ENCODE measurements around the gene COL27A1.

The COL27A1 gene

GRCh38 chr9:114206221-114206789, 51.0 kb downstream of the COL27A1 start:
- no peak overlapping the region for H3K4me3 ChIP-seq (ENCODE audit: low read depth, low read length)
- TF ChIP-seq CTCF (IDR thresholded peaks at IDR 0.05; ENCODE audit: low read depth, low read length), result no peak

DNA sequence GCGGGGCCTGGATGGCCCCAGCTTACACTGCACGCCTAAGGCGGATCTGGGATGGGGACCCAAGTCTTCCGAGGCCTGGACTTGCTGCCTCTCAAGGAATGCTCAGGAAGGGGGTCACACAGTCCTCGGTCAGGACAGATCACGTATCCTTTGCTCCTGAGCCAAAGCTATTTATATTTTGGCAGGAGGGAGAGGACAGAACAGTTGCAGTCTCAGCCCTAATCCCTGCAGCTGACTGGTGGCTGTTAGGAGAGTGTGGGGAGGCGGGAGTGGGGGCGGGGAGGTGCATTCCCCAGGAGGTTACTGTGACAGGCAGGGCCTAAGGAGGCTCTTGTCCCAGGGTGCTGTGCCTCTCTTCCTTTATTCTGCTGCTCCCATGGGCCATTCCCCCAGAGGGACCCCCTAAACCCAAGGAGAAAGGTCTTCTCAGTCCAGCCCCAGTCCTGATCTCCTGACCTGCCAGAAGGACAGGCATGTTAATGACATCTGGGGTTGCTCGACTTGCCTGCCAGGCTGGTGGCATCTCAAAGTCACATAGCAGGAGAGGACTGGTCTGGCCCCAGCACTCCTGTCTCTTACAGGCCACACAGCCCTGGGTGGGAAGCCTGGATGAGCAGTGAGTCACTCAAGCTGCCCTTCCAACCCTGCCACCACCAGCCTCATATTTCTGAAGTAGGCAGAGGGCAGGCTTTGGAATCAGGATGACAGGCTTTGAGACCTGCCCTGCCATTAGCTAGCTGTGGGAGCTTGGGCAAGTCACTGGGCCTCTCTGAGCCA, 51.9 kb downstream of the COL27A1 start:
- no peak overlapping the region for H3K4me3 ChIP-seq (ENCODE audit: low read depth, low read length)
- TF ChIP-seq CTCF (IDR thresholded peaks at IDR 0.05; ENCODE audit: low read depth, low read length), result no peak

GRCh38 chr9:114207845-114208244, 52.5 kb downstream of the COL27A1 start:
- H3K4me3 ChIP-seq (ENCODE audit: low read depth, low read length), result no peak overlapping the region
- no peak for TF ChIP-seq CTCF (IDR thresholded peaks at IDR 0.05; ENCODE audit: low read depth, low read length)

- H3K4me3 ChIP-seq (ENCODE audit: low read depth, low read length), result no peak overlapping the region
- no peak for TF ChIP-seq CTCF (IDR thresholded peaks at IDR 0.05; ENCODE audit: low read depth, low read length)
Observed at GRCh38 chr9:114209151-114209550, 53.8 kb downstream of the COL27A1 start.

GRCh38 chr9:114210136-114210535, 54.8 kb downstream of the COL27A1 start:
- no peak overlapping the region for H3K4me3 ChIP-seq (ENCODE audit: low read depth, low read length)
- no peak for TF ChIP-seq CTCF (IDR thresholded peaks at IDR 0.05; ENCODE audit: low read depth, low read length)

GRCh38 chr9:114210691-114211276, 55.4 kb downstream of the COL27A1 start:
- TF ChIP-seq CTCF (IDR thresholded peaks at IDR 0.05; ENCODE audit: low read depth, low read length), result no peak

DNA sequence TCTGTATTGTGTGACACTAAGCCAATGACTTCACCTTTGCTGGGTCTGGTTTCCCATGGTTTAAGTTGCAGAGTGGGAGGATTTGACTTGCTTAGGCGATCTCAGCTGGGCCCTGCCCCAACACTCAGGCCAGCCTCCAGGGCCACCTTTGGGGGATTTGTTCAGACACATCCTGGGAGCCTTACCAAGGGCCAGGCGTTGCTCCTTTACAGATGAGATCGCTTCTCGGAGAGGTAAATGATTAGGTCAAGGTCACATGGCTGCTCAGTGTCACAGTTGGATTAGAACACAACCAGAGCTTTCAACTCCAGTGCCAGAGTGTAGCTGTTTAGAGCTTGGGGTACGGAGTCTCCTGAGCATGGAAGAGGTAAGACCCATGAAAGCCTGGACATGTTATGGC, 57.5 kb downstream of the COL27A1 start:
- no peak overlapping the region for H3K4me3 ChIP-seq (ENCODE audit: low read depth, low read length)
- TF ChIP-seq CTCF (IDR thresholded peaks at IDR 0.05; ENCODE audit: low read depth, low read length), result no peak

More at GRCh38 chr9:114210691-114211276, 55.4 kb downstream of the COL27A1 start:
- H3K4me3 ChIP-seq (ENCODE audit: low read depth, low read length), result no peak overlapping the region

Data from WI38 (cell line).